IPS-NIHi7 (cell line): ENCODE data around the gene HS6ST1.

Source experiments
- DNase-seq: peaks from one replicate; pipeline ENCODE4 v3.0.0; 2012; ENCODE audit warnings: mixed read lengths; ENCODE audit errors: extremely low spot score

The HS6ST1 gene

GRCh38 chr2:128348701-128349100 is 30.0 kb upstream of the HS6ST1 start:
- no peak for DNase-seq

GRCh38 chr2:128347701-128348539 is 29.3 kb upstream of the HS6ST1 start:
- no peak for DNase-seq

- DNase-seq: no peak
Measured at GRCh38 chr2:128347171-128347558, 28.5 kb upstream of the HS6ST1 start.

GRCh38 chr2:128346291-128347170 is 27.9 kb upstream of the HS6ST1 start:
- DNase-seq: peak; percentile 5

- no peak for DNase-seq
Measured at GRCh38 chr2:128345436-128346165, 26.9 kb upstream of the HS6ST1 start.

- DNase-seq: no peak
Measured at GRCh38 chr2:128344101-128344500, 25.4 kb upstream of the HS6ST1 start.

GRCh38 chr2:128343459-128343858 is 24.8 kb upstream of the HS6ST1 start:
- no peak for DNase-seq

GRCh38 chr2:128342550-128342949 is 23.9 kb upstream of the HS6ST1 start:
- no peak for DNase-seq

- DNase-seq: no peak
Measured at GRCh38 chr2:128341621-128342020, 23.0 kb upstream of the HS6ST1 start.

GRCh38 chr2:128332091-128332634 is 13.5 kb upstream of the HS6ST1 start:
- no peak for DNase-seq

- no peak for DNase-seq
Measured at GRCh38 chr2:128330583-128330982, 11.9 kb upstream of the HS6ST1 start.

GRCh38 chr2:128329607-128330006 is 10.9 kb upstream of the HS6ST1 start:
- DNase-seq: no peak

- no peak for DNase-seq
Measured at GRCh38 chr2:128327180-128327964, 8.7 kb upstream of the HS6ST1 start.

GRCh38 chr2:128326346-128326745 is 7.7 kb upstream of the HS6ST1 start:
- DNase-seq: no peak

- no peak for DNase-seq
Measured at GRCh38 chr2:128325611-128326181, 7.0 kb upstream of the HS6ST1 start.

- no peak for DNase-seq
Measured at GRCh38 chr2:128324897-128325410, 6.3 kb upstream of the HS6ST1 start.

GRCh38 chr2:128324008-128324896 is 5.6 kb upstream of the HS6ST1 start:
- DNase-seq: no peak

GRCh38 chr2:128323555-128323931 is 4.9 kb upstream of the HS6ST1 start:
- no peak for DNase-seq
